ENCODE measurements around the gene KIRREL3. TPM values are rescaled to one million over a fixed set of nuclear protein-coding genes. Genes with fewer than 3 reads are reported as not detected.

Gene KIRREL3
- total RNA-seq, 2 donors from 2014 or later, result 0.28 TPM; not detected in 1

DNA sequence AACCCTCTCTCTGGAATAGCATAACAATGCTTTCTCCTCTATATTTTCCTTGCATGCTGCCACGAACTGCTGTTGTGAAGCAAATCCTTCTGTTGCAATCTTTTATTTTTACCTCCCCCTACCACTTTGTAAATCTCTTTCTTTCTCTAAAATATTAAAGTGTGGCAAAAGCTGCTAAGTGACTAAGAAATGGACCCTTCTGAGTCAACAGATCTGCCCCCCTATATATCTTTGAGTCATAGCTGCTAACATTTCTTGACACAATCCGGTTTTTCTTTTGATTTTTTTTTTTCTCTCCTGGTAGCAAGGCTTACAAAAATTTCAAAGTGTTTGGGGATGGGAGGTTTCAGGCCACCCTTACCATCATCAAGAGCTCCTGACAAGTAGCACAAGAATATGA is 39.0 kb upstream of the KIRREL3 start:
- intact Hi-C loops (cut with DNase I), result no loop called here
- no peaks in the 10 kb centered on the region for H3K27me3 ChIP-seq (replicated peaks; ENCODE audit: insufficient read depth)
- TF ChIP-seq, protein P1, sequence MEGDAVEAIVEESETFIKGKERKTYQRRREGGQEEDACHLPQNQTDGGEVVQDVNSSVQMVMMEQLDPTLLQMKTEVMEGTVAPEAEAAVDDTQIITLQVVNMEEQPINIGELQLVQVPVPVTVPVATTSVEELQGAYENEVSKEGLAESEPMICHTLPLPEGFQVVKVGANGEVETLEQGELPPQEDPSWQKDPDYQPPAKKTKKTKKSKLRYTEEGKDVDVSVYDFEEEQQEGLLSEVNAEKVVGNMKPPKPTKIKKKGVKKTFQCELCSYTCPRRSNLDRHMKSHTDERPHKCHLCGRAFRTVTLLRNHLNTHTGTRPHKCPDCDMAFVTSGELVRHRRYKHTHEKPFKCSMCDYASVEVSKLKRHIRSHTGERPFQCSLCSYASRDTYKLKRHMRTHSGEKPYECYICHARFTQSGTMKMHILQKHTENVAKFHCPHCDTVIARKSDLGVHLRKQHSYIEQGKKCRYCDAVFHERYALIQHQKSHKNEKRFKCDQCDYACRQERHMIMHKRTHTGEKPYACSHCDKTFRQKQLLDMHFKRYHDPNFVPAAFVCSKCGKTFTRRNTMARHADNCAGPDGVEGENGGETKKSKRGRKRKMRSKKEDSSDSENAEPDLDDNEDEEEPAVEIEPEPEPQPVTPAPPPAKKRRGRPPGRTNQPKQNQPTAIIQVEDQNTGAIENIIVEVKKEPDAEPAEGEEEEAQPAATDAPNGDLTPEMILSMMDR (IDR thresholded peaks at IDR 0.05), result no peak
- no peak for TF ChIP-seq POLR2AphosphoS5 (IDR thresholded peaks at IDR 0.05)
- no peak for TF ChIP-seq POLR2A (IDR thresholded peaks at IDR 0.05)
- no peak for DNase-seq (ENCODE audit: low spot score)
- H3K27ac ChIP-seq, result no peak overlapping the region
- no peak overlapping the region for H3K4me3 ChIP-seq
- no peaks in the 10 kb centered on the region for H3K9me3 ChIP-seq
- no peaks in the 10 kb centered on the region for H3K36me3 ChIP-seq
- no peaks in the 10 kb centered on the region for H3K4me1 ChIP-seq (replicated peaks)
- 38% methylated on average over 2 of the region's 2 CpGs for WGBS

DNA sequence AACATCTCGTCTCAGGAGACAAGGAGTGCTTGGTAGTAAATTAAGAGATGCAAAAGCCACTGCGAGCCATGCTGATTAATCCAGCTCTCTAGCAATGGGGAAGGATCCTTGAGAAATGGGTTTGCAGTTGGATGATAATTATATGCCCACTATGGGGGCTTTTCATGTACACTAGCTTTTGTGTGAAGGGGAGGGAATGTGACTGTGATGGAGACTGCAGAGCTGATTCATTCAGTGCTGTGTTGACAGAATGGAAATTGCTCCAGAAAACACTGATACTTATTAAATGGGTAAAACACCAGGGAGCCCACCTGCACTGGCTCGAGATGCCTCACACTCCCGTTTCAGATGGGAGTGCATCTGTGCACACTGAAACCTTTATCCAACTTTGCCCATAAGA is 37.0 kb upstream of the KIRREL3 start:
- no peaks in the 10 kb centered on the region for H3K27me3 ChIP-seq (replicated peaks; ENCODE audit: insufficient read depth)
- H3K27ac ChIP-seq, result no peak overlapping the region
- TF ChIP-seq, protein P1 (IDR thresholded peaks at IDR 0.05), result no peak
- no peak for TF ChIP-seq POLR2A (IDR thresholded peaks at IDR 0.05)
- TF ChIP-seq POLR2AphosphoS5 (IDR thresholded peaks at IDR 0.05), result no peak
- WGBS, result 63% methylated on average over 4 of the region's 4 CpGs
- intact Hi-C loops (cut with DNase I), result no loop called here
- no peak overlapping the region for H3K4me3 ChIP-seq
- H3K4me1 ChIP-seq (replicated peaks), result no peaks in the 10 kb centered on the region
- H3K36me3 ChIP-seq, result no peaks in the 10 kb centered on the region
- no peaks in the 10 kb centered on the region for H3K9me3 ChIP-seq
- DNase-seq (ENCODE audit: low spot score), result no peak

DNA sequence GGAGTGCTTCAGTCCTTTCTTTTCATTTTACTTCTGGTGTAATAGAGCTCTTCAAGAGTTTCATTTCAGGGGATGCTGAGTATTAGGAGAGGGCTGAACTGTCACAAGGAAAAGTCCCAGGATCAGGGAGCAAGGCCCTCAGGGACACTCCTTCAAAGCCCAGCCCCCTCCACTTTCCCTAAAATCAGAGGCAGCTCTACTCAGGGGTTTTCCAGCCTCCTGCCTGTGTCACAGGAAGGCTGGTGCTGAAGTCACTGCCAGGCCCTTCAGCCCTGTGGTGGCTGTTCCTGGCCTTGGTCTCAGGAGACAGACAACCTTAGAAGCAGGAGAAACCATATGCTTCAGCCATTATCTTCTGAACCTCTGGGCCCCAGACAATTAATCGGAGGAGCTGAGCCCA is 36.4 kb upstream of the KIRREL3 start:
- Histone ChIP-seq H3K36me3 (no peaks in the 10 kb centered on the region), H3K27me3 (replicated peaks; ENCODE audit: insufficient read depth) (no peaks in the 10 kb centered on the region), H3K9me3 (no peaks in the 10 kb centered on the region), H3K4me3 (no peak overlapping the region), H3K4me1 (replicated peaks) (no peaks in the 10 kb centered on the region), H3K27ac (no peak overlapping the region)
- TF ChIP-seq POLR2A (IDR thresholded peaks at IDR 0.05) (no peak), POLR2AphosphoS5 (IDR thresholded peaks at IDR 0.05) (no peak)
- TF ChIP-seq, protein P1 (IDR thresholded peaks at IDR 0.05), result no peak
- intact Hi-C loops (cut with DNase I), result no loop called here
- WGBS, result 93% methylated on average over 1 of the region's 1 CpG
- DNase-seq (ENCODE audit: low spot score), result no peak

DNA sequence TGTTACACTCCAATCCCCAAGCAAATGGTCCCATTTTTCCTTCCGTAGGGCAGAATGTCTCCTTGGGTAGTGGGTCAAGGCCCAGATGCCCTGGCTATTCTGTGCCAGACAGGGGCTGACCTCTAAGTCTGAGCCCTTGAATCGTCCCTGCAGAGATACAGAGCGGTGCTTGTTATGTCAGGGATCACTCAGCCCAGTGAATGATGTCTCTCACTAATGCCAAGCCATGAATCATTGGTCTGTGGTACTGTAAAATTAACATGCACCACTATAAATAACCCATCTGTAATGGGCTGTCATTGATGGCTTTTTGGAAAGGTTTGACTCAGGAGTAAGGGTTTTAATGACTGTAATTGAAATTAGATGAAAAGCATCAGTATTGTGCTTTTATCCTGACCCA is 35.3 kb upstream of the KIRREL3 start:
- H3K4me3 ChIP-seq, result no peak overlapping the region

DNA sequence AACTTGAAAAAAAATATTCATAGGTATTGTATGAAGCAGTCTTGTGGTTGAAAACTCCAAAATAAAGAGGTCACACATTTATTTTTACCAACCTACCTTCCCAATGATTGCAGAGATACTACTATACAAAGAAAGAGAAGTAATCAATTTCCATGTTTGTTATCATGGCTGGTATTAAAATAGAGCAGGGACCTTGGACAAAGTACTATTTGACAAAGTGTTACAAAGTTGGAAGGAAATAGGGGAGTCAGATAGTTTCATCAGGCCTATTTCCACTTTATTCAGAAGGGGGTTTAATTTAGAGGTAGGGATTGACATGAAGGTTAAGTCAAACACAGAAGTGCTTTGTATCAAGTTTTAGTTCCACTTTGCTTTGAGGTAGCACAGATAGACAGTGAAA is 34.4 kb upstream of the KIRREL3 start:
- Histone ChIP-seq H3K9me3 (no peaks in the 10 kb centered on the region), H3K36me3 (no peaks in the 10 kb centered on the region), H3K4me3 (no peak overlapping the region), H3K27ac (no peak overlapping the region), H3K27me3 (replicated peaks; ENCODE audit: insufficient read depth) (no peaks in the 10 kb centered on the region), H3K4me1 (replicated peaks) (no peaks in the 10 kb centered on the region)
- intact Hi-C loops (cut with DNase I), result no loop called here
- TF ChIP-seq POLR2AphosphoS5 (IDR thresholded peaks at IDR 0.05) (no peak), POLR2A (IDR thresholded peaks at IDR 0.05) (no peak)
- TF ChIP-seq, protein P1 (IDR thresholded peaks at IDR 0.05), result no peak
- no peak for DNase-seq (ENCODE audit: low spot score)

More for the DNA sequence above, 35.3 kb upstream of the KIRREL3 start:
- Histone ChIP-seq H3K27ac (no peak overlapping the region), H3K36me3 (no peaks in the 10 kb centered on the region), H3K9me3 (no peaks in the 10 kb centered on the region), H3K4me1 (replicated peaks) (no peaks in the 10 kb centered on the region), H3K27me3 (replicated peaks; ENCODE audit: insufficient read depth) (no peaks in the 10 kb centered on the region)
- 92% methylated on average over 3 of the region's 3 CpGs for WGBS
- intact Hi-C loops (cut with DNase I), result no loop called here
- DNase-seq (ENCODE audit: low spot score), result no peak
- TF ChIP-seq POLR2AphosphoS5 (IDR thresholded peaks at IDR 0.05) (no peak), POLR2A (IDR thresholded peaks at IDR 0.05) (no peak)
- TF ChIP-seq, protein P1 (IDR thresholded peaks at IDR 0.05), result no peak

All from prostate gland (tissue), 2 donors.